Limb (tissue), 2 donors: ENCODE results near the gene PHKA2.
"Not testable (repeated sequence)": the region's sequence is repeated elsewhere in the genome, so short reads cannot be mapped to it uniquely, and the experiment has no call there.

ENCODE experiments used
- DNase-seq, 2 donors: peaks; one replicate each; pipeline ENCODE4 v3.0.0-alpha.2; 2016; ENCODE audit errors: extremely low spot score in 2 of 2

The PHKA2 gene

GRCh38 chrX:18871161-18871890, 112.6 kb downstream of the PHKA2 start:
- no peak for DNase-seq

GRCh38 chrX:18864390-18864920, 119.5 kb downstream of the PHKA2 start:
- no peak for DNase-seq

DNA sequence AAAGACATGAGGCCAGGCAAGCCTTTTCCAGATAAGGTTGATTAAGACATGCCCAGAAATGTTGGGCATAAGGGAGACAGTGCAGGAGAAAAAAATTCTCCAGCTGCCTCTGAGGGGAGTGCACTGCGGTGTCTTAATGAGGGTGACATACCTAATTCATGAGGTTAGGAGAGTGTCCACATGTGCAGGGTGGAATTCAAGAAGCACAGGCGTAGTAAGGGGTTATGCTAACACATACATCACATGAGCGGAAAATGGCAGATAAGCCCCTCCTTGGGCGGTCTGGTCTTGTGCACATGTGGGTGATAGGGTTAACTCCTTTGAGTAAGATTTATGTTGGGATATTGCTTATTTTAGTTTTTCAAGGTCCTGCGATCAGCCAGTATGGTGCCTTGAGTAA, 122.4 kb downstream of the PHKA2 start:
- DNase-seq = no peak

- DNase-seq = no peak
Measured at GRCh38 chrX:18856645-18856997, 127.3 kb downstream of the PHKA2 start.

DNA sequence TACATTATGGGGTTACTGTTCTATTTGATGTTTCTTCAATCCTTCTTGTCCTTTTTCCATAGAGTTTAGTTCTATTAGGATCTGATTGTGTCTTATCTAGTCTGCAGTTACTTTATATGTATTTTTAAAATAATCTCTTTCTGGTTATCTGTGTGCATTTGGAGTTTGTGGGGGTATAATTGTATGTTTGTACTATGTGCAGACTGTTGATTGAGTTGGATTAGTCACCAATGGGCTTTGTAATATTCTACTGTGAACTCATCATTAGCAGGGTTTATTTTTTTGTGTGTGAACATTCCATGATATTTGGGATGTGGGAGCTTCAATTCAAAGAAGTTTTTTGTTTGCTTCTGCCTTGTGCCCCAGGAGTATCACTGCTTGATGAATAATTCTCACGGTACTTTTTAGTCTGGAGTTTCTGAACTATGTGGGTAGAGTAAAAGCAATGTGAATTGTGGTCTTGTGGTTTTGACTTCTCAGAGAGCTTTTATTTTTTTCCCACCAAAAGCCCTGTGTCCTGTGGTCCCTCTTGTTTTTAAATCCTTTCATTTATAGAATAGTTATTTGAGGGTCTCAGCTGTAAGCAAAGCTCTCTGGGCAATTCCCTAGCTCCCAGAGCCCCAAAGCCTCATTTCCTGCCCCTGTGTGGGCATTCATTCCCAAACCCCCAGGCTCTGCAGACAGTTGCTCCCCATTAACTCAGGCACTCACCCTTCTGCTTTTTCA, 127.8 kb downstream of the PHKA2 start:
- DNase-seq = no peak

GRCh38 chrX:18847901-18848300, 136.0 kb downstream of the PHKA2 start:
- not testable (repeated sequence) for DNase-seq
